ENCODE results near the gene SNAPC4.

SNAPC4 gene

DNA sequence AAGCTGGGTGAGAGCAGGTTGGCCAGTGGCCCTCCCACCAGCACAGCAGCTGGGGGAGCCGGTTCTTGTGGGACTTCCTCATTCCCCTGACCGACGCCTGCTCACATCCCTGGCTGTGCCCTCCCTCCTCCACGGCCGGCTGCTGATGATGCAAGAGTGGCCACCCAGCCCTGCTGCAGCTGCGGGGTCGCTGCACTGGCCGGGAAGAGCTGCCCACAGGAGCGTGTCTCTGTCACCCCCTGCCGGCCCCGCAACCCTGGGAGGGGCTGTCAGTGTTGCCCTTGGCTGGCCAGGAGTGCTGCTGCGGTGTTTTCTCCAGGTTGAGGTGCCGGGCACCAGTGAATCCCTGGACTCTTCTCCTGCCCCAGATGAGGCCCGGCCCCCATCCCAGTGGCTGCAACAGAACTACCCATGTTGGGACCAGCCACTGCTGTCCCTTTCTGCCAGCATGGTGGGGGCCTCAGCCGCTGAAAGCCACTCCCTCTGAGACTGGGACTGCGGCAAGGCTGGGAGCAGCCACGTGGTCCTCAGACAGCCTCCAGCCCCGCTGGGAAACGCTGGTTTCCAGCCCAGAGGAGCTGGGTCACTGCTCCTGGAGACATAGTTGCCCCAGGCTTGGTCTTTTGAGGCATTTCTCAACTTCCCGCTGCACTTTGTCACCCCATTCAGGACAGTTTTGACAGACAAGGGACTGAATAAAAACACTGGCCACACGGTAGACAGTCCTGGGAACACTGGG is 27.2 kb downstream of the SNAPC4 start:
- H3K36me3 ChIP-seq (ENCODE audit: insufficient read depth, low read length): no peaks in the 10 kb centered on the region
- H3K9ac ChIP-seq (ENCODE audit: low read length): no peak overlapping the region
- H3K4me3 ChIP-seq (ENCODE audit: low read depth in 1 of 2, low read length in 2 of 2): no peak overlapping the region
- no peaks in the 10 kb centered on the region for H3K9me3 ChIP-seq (ENCODE audit: low read length)
- H3K27ac ChIP-seq (ENCODE audit: low read depth, low read length): no peak overlapping the region
- no peaks in the 10 kb centered on the region for H3K27me3 ChIP-seq (ENCODE audit: control insufficient read depth in 1 of 2, insufficient read depth in 2 of 2, low read length in 2 of 2)
- no peaks in the 10 kb centered on the region for H3K4me1 ChIP-seq (ENCODE audit: insufficient read depth, low read length)

GRCh38 chr9:136372006-136372405 is 28.0 kb downstream of the SNAPC4 start:
- no peaks in the 10 kb centered on the region for H3K9me3 ChIP-seq (ENCODE audit: low read length)
- H3K27me3 ChIP-seq (ENCODE audit: control insufficient read depth in 1 of 2, insufficient read depth in 2 of 2, low read length in 2 of 2): no peaks in the 10 kb centered on the region
- no peaks in the 10 kb centered on the region for H3K36me3 ChIP-seq (ENCODE audit: insufficient read depth, low read length)
- no peak overlapping the region for H3K9ac ChIP-seq (ENCODE audit: low read length)
- no peak overlapping the region for H3K4me3 ChIP-seq (ENCODE audit: low read depth in 1 of 2, low read length in 2 of 2)
- H3K27ac ChIP-seq (ENCODE audit: low read depth, low read length): no peak overlapping the region
- H3K4me1 ChIP-seq (ENCODE audit: insufficient read depth, low read length): no peaks in the 10 kb centered on the region

GRCh38 chr9:136371533-136371880 is 28.5 kb downstream of the SNAPC4 start:
- Histone ChIP-seq H3K36me3 (ENCODE audit: insufficient read depth, low read length) (no peaks in the 10 kb centered on the region), H3K4me1 (ENCODE audit: insufficient read depth, low read length) (no peaks in the 10 kb centered on the region), H3K9me3 (ENCODE audit: low read length) (no peaks in the 10 kb centered on the region), H3K27me3 (ENCODE audit: control insufficient read depth in 1 of 2, insufficient read depth in 2 of 2, low read length in 2 of 2) (no peaks in the 10 kb centered on the region), H3K27ac (ENCODE audit: low read depth, low read length) (no peak overlapping the region), H3K4me3 (ENCODE audit: low read depth in 1 of 2, low read length in 2 of 2) (no peak overlapping the region), H3K9ac (ENCODE audit: low read length) (no peak overlapping the region)

GRCh38 chr9:136370687-136371532 is 29.1 kb downstream of the SNAPC4 start:
- no peaks in the 10 kb centered on the region for H3K4me1 ChIP-seq (ENCODE audit: insufficient read depth, low read length)
- no peak overlapping the region for H3K4me3 ChIP-seq (ENCODE audit: low read depth in 1 of 2, low read length in 2 of 2)
- H3K36me3 ChIP-seq (ENCODE audit: insufficient read depth, low read length): no peaks in the 10 kb centered on the region
- H3K27ac ChIP-seq (ENCODE audit: low read depth, low read length): no peak overlapping the region
- H3K27me3 ChIP-seq (ENCODE audit: control insufficient read depth in 1 of 2, insufficient read depth in 2 of 2, low read length in 2 of 2): no peaks in the 10 kb centered on the region
- H3K9ac ChIP-seq (ENCODE audit: low read length): no peak overlapping the region
- H3K9me3 ChIP-seq (ENCODE audit: low read length): no peaks in the 10 kb centered on the region

- H3K27ac ChIP-seq (ENCODE audit: low read depth, low read length): no peak overlapping the region
- H3K4me1 ChIP-seq (ENCODE audit: insufficient read depth, low read length): no peaks in the 10 kb centered on the region
- H3K9me3 ChIP-seq (ENCODE audit: low read length): no peaks in the 10 kb centered on the region
- no peak overlapping the region for H3K4me3 ChIP-seq (ENCODE audit: low read depth in 1 of 2, low read length in 2 of 2)
- H3K36me3 ChIP-seq (ENCODE audit: insufficient read depth, low read length): no peaks in the 10 kb centered on the region
- no peaks in the 10 kb centered on the region for H3K27me3 ChIP-seq (ENCODE audit: control insufficient read depth in 1 of 2, insufficient read depth in 2 of 2, low read length in 2 of 2)
- no peak overlapping the region for H3K9ac ChIP-seq (ENCODE audit: low read length)
Measured at GRCh38 chr9:136370037-136370436, 29.9 kb downstream of the SNAPC4 start.

DNA sequence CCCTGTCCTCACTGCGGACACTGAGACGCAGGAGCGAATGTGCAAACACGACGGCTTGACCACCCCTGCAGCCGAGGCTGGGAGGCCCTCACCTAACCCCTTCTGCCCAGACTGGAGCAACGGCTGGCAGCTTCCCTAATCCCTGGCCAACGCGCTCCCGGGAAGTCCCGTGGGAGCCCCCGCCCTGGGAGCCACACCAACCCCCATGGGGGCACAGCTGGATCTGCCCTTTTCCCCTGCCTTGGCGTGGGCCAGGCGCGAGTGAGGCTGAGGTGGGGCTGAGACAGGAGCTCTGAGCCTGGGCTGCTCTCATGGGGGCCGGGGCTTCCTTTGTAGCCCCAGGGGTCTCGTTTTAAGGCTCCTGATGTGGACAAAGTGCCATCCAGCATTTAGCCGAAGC is 31.8 kb downstream of the SNAPC4 start:
- Histone ChIP-seq H3K27me3 (ENCODE audit: control insufficient read depth in 1 of 2, insufficient read depth in 2 of 2, low read length in 2 of 2) (no peaks in the 10 kb centered on the region), H3K27ac (ENCODE audit: low read depth, low read length) (no peak overlapping the region), H3K4me1 (ENCODE audit: insufficient read depth, low read length) (peaks cover 9% of the 10 kb centered on the region), H3K36me3 (ENCODE audit: insufficient read depth, low read length) (no peaks in the 10 kb centered on the region), H3K9me3 (ENCODE audit: low read length) (no peaks in the 10 kb centered on the region), H3K9ac (ENCODE audit: low read length) (no peak overlapping the region), H3K4me3 (ENCODE audit: low read depth in 1 of 2, low read length in 2 of 2) (no peak overlapping the region)

- Histone ChIP-seq H3K9ac (ENCODE audit: low read length) (no peak overlapping the region), H3K27me3 (ENCODE audit: control insufficient read depth in 1 of 2, insufficient read depth in 2 of 2, low read length in 2 of 2) (no peaks in the 10 kb centered on the region), H3K36me3 (ENCODE audit: insufficient read depth, low read length) (no peaks in the 10 kb centered on the region), H3K4me3 (ENCODE audit: low read depth in 1 of 2, low read length in 2 of 2) (no peak overlapping the region), H3K9me3 (ENCODE audit: low read length) (no peaks in the 10 kb centered on the region), H3K4me1 (ENCODE audit: insufficient read depth, low read length) (peaks cover 13% of the 10 kb centered on the region), H3K27ac (ENCODE audit: low read depth, low read length) (no peak overlapping the region)
Measured at GRCh38 chr9:136367296-136368145, 32.4 kb downstream of the SNAPC4 start.

DNA sequence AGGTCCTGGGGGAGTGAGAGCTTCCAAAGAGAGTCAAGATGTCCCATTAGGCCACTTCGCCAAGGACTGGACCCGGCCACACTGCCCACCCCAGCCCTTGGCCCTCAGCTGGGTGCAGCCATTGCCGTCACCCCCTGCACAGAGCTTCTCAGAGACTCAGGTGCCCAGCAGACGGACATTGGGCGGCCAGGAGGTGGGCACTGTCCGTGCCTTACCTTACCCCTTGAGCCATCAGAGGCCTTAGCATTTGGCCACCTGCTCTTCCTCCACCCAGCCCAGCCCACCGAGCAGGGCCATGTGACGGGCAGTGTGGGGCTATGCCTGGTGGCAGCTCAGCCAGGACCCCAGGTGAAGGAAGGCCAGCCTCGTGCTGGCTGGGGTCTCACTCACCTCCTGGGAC is 33.1 kb downstream of the SNAPC4 start:
- Histone ChIP-seq H3K9ac (ENCODE audit: low read length) (no peak overlapping the region), H3K4me3 (ENCODE audit: low read depth in 1 of 2, low read length in 2 of 2) (no peak overlapping the region), H3K27ac (ENCODE audit: low read depth, low read length) (no peak overlapping the region), H3K27me3 (ENCODE audit: control insufficient read depth in 1 of 2, insufficient read depth in 2 of 2, low read length in 2 of 2) (no peaks in the 10 kb centered on the region), H3K9me3 (ENCODE audit: low read length) (no peaks in the 10 kb centered on the region), H3K4me1 (ENCODE audit: insufficient read depth, low read length) (peaks cover 20% of the 10 kb centered on the region), H3K36me3 (ENCODE audit: insufficient read depth, low read length) (no peaks in the 10 kb centered on the region)

- Histone ChIP-seq H3K9me3 (ENCODE audit: low read length) (no peaks in the 10 kb centered on the region), H3K4me1 (ENCODE audit: insufficient read depth, low read length) (peaks cover 30% of the 10 kb centered on the region), H3K36me3 (ENCODE audit: insufficient read depth, low read length) (no peaks in the 10 kb centered on the region), H3K27me3 (ENCODE audit: control insufficient read depth in 1 of 2, insufficient read depth in 2 of 2, low read length in 2 of 2) (no peaks in the 10 kb centered on the region), H3K9ac (ENCODE audit: low read length) (no peak overlapping the region), H3K4me3 (ENCODE audit: low read depth in 1 of 2, low read length in 2 of 2) (no peak overlapping the region), H3K27ac (ENCODE audit: low read depth, low read length) (no peak overlapping the region)
Measured at GRCh38 chr9:136365775-136366222, 34.2 kb downstream of the SNAPC4 start.

DNA sequence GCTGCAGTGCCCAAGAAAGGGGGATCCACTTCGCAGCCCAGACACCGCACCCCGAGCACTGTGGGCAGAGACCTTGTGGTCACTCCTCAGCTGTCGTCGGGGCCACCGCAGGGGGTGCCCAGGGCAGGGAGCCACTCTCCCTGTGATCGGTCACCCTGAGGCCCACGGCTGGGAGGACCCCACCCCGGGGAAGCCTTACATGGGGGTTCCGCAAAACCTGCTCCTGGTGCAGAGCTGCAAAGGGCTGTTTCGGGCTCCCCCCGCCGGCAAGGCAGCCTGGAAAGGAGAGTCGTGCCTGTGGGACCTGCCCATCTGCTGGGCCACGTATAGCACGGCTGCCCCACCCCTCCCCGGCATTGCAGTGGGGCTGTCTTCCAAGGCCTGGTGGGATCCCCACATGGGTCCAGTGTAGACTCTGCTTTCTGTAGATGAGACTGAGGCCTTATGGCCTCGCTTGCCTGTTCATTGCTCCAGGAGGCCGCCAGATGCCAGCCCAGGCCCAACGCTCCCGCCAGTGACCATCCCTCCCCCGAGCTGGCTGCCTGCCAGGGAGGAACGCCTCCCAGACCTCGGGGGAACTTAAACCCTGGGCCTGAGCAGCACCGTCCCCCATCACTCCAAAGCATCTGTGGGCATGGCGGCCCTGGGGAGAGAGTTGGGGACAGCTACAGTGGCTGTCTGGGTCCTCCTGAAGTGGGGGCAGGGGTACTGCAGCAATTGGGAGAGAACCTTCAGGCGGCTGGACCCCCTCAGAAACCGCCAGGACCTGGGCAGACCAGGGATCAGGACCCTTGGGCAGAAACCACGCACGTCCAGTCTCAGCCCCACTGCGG is 34.8 kb downstream of the SNAPC4 start:
- Histone ChIP-seq H3K9ac (ENCODE audit: low read length) (no peak overlapping the region), H3K27ac (ENCODE audit: low read depth, low read length) (no peak overlapping the region), H3K4me1 (ENCODE audit: insufficient read depth, low read length) (peaks cover 32% of the 10 kb centered on the region)

More for the DNA sequence above, 34.8 kb downstream of the SNAPC4 start:
- Histone ChIP-seq H3K9me3 (ENCODE audit: low read length) (no peaks in the 10 kb centered on the region), H3K36me3 (ENCODE audit: insufficient read depth, low read length) (no peaks in the 10 kb centered on the region), H3K27me3 (ENCODE audit: control insufficient read depth in 1 of 2, insufficient read depth in 2 of 2, low read length in 2 of 2) (no peaks in the 10 kb centered on the region), H3K4me3 (ENCODE audit: low read depth in 1 of 2, low read length in 2 of 2) (no peak overlapping the region)
